ENCODE measurements around the gene CLDN12. TPM values are rescaled to one million over a fixed set of nuclear protein-coding genes. Genes with fewer than 3 reads are reported as not detected.

Gene CLDN12
- total and polyA plus RNA-seq, 2 of the 13 experiments (the other 11 are each of a cell fraction or from before 2014, with no cell fraction given) = 44.1 to 114 TPM

DNA sequence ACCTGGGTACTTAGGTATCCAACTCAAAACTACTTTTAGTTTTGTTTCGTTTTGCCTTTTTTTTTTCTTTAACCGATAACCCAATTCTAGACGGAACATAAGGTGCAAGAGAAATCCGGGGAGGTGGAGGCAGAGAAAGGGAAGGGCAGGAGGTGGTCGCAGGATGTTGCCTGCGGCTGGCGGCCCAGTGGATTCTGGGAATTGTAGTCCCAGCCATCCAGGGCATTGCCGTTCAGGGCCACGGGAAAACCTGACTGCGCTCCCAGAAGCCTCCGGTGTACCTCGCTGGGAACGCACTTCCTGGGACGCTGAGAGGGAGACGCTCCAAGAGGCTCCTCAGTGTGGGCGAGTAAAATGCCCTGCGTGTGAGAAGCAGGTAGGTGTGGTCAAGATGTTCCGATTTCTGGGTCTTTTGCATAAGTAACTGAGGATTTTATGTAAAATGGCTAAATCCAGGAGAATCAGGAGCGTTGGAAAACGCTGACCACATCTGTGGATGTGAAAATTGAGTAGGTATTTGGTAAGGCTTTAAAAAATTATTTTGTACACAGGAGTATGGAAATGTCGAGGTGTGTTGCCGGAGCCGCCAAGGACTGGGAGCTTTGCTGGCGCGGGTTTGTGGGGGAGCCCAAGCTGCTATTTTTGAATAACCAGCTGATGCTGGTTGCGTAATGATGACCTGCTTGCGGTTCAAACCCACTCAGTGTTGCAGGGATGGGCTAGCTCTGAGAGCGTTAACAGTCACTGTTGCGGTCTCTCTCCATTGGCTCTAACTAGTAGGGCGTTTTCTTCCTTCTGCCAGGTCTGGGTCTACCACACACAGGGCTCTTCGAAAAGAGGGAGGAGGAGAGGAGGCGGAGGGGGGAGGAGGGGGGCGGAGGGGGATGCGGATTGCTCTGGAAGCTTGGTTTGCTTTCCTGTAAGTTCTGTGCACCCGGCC, at the start of gene CLDN12 (continued):
- TF ChIP-seq, protein P1, sequence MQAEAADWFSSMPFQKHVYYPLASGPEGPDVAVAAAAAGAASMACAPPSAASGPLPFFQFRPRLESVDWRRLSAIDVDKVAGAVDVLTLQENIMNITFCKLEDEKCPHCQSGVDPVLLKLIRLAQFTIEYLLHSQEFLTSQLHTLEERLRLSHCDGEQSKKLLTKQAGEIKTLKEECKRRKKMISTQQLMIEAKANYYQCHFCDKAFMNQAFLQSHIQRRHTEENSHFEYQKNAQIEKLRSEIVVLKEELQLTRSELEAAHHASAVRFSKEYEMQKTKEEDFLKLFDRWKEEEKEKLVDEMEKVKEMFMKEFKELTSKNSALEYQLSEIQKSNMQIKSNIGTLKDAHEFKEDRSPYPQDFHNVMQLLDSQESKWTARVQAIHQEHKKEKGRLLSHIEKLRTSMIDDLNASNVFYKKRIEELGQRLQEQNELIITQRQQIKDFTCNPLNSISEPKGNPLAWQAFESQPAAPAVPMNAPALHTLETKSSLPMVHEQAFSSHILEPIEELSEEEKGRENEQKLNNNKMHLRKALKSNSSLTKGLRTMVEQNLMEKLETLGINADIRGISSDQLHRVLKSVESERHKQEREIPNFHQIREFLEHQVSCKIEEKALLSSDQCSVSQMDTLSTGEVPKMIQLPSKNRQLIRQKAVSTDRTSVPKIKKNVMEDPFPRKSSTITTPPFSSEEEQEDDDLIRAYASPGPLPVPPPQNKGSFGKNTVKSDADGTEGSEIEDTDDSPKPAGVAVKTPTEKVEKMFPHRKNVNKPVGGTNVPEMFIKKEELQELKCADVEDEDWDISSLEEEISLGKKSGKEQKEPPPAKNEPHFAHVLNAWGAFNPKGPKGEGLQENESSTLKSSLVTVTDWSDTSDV (CRISPR knock-in tag; IDR thresholded peaks at IDR 0.05) = no peak
- no peak for TF ChIP-seq PTBP1 (IDR thresholded peaks at IDR 0.05; ENCODE audit: low read depth, low read length, poor library complexity, severe bottlenecking)
- TF ChIP-seq, protein P2, sequence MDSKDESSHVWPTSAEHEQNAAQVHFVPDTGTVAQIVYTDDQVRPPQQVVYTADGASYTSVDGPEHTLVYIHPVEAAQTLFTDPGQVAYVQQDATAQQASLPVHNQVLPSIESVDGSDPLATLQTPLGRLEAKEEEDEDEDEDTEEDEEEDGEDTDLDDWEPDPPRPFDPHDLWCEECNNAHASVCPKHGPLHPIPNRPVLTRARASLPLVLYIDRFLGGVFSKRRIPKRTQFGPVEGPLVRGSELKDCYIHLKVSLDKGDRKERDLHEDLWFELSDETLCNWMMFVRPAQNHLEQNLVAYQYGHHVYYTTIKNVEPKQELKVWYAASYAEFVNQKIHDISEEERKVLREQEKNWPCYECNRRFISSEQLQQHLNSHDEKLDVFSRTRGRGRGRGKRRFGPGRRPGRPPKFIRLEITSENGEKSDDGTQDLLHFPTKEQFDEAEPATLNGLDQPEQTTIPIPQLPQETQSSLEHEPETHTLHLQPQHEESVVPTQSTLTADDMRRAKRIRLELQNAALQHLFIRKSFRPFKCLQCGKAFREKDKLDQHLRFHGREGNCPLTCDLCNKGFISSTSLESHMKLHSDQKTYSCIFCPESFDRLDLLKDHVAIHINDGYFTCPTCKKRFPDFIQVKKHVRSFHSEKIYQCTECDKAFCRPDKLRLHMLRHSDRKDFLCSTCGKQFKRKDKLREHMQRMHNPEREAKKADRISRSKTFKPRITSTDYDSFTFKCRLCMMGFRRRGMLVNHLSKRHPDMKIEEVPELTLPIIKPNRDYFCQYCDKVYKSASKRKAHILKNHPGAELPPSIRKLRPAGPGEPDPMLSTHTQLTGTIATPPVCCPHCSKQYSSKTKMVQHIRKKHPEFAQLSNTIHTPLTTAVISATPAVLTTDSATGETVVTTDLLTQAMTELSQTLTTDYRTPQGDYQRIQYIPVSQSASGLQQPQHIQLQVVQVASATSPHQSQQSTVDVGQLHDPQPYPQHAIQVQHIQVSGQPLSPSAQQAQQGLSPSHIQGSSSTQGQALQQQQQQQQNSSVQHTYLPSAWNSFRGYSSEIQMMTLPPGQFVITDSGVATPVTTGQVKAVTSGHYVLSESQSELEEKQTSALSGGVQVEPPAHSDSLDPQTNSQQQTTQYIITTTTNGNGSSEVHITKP (CRISPR knock-in tag; IDR thresholded peaks at IDR 0.05; ENCODE audit: low read depth) = no peak
- TF ChIP-seq MTF2 (CRISPR knock-in tag; IDR thresholded peaks at IDR 0.05; ENCODE audit: borderline replicate concordance) = no peak
- no peak for TF ChIP-seq ZNF660 (CRISPR knock-in tag; IDR thresholded peaks at IDR 0.05; ENCODE audit: borderline replicate concordance, low read depth)
- no peak for TF ChIP-seq ADNP (CRISPR knock-in tag; IDR thresholded peaks at IDR 0.05)
- TF ChIP-seq KAT2B (IDR thresholded peaks at IDR 0.05; ENCODE audit: borderline replicate concordance, low read depth, low read length) = no peak
- TF ChIP-seq ZNF260 (CRISPR knock-in tag; IDR thresholded peaks at IDR 0.05; ENCODE audit: borderline replicate concordance, low read depth) = no peak
- TF ChIP-seq GLI4 (CRISPR knock-in tag; IDR thresholded peaks at IDR 0.05; ENCODE audit: borderline replicate concordance) = no peak
- peak; percentile 75 for TF ChIP-seq TEAD3 (CRISPR knock-in tag; optimal IDR thresholded peaks at IDR 0.05; ENCODE audit: borderline replicate concordance)
- TF ChIP-seq THRA (CRISPR knock-in tag; IDR thresholded peaks at IDR 0.05; ENCODE audit: borderline replicate concordance) = no peak; the same call in none of the 2 replicates
- TF ChIP-seq BRF2 (CRISPR knock-in tag; IDR thresholded peaks at IDR 0.05) = no peak
- peak; percentile 23; the same call in 1 of the 2 replicates for TF ChIP-seq SP4 (CRISPR knock-in tag; IDR thresholded peaks at IDR 0.05)

Data from HepG2 (cell line).